Cortex of kidney (tissue), 1 donor: ENCODE data around the gene HYAL1.

ENCODE experiments used
- DNase-seq: peaks from one replicate; lab custom pipeline; 2025; lab: John Stamatoyannopoulos, UW

Gene HYAL1, protein sequence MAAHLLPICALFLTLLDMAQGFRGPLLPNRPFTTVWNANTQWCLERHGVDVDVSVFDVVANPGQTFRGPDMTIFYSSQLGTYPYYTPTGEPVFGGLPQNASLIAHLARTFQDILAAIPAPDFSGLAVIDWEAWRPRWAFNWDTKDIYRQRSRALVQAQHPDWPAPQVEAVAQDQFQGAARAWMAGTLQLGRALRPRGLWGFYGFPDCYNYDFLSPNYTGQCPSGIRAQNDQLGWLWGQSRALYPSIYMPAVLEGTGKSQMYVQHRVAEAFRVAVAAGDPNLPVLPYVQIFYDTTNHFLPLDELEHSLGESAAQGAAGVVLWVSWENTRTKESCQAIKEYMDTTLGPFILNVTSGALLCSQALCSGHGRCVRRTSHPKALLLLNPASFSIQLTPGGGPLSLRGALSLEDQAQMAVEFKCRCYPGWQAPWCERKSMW

DNA sequence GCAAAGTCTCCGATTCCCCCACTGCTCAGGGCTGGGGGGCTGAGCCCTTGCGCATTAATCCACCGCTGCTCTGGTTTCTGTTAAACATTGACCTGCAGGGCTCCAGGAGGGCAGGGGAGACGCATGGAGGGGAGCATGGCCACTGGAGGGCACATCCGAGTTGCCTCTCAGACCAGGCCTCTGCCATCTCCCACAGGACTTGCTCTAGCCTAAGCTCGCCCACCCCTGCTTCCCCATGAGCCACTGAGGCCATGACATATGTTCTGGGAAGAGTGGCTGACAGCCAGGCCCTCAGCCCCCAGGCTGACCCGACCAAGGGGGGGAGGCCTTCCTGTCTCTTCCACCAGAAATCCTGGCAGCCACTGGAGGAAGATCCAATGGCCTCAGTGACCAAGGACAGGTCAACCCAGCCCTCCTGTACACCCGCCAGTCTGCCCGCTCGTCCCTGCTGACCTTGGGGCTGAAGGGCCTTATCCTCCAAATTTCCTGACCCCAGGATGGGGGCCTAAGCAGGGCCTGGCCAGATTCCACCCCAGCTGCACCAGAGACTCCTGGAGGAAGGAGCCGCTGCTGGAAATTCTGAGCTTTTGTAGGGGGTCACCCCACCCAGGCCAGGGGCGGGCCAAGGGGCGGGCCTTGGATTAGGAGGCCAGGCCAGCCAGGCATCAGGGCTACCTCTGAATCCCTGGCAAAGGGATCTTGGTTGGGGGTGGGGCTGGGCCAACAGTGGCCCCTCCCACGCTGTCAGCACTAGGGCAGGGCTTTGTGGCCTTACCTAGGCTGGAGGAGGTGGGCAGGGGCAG is at the start of gene HYAL1:
TSS of gene HYAL1 (minus strand) at position 562 of the 803 bp plus-strand sequence. CDS start 618 bp downstream, outside the sequence.
- no peak for DNase-seq

DNA sequence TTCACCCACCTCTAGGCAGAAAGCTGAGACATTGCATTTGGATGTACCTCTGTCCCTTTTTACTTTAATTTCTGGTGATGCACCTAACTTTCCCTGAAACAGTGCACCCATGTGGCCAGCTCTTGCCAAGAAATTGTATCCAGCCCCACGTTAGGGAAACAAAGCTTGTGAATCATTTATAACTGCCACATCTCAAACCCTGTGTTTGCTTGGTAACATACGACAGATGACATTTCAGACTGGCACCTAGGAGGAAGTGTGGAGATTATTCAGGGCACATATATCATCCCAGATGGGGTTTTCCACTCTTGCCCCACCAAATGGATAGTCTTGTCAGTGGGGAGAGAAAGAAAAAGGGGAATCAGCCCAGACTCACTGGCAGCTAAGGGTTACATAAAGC is 49.4 kb upstream of the HYAL1 start:
- no peak for DNase-seq

DNA sequence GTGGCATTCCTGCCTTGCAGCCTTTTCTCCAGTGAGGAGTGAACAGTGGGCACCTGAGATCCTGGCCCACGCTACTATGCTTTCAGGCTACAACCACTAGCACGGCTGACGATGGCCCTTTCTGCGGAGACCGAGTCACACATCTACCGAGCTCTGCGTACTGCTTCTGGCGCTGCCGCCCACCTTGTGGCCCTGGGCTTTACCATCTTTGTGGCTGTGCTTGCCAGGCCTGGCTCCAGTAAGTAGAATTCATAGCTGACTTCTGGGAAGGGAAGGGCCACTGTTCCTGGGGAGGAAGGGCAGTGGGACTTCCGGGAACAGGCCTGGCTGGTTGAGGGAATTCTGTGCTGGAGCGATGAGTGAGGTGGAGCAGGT is 47.9 kb upstream of the HYAL1 start:
- DNase-seq, result no peak

DNA sequence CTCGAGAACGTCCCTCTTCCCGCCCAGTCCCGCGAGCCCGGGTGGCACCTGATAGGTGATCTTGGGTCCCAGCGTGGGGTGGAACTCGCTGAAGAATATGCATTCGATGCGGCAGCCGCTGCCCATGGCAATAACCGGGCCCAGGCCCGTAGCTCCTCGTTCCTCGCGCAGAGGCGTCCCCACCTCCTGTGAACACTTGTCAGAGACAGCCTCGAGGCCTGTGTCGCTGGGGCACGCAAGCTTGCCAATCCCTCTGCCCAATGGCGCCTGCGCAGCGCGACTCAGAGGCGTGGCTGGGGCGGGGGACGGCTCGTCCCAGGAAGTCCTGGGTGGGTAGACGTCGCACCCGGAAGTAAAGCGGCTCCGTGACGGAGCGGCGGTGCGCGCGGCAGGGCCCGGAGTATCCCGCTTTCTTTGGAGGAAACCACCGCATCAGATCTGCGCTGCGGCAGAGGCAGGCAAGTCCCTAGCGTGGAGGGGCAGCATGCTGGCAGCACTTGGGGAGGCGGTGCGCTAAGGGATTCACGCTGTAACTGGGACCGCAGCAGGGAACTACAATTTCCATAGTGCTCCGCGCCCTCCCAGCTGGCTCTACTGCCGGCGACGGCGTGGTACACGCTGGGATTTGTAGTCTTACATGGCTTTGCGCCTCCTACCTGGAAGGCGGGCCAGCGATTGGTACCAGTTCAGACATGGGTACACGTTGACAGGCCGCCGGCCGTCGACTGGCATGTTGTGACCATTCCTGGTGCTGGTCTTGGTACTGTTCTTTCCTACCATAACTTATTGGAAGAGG is 47.4 kb upstream of the HYAL1 start, which contains the start of the genes CYB561D2 and NPRL2:
TSS of gene CYB561D2 (plus strand) at position 336 of the 796 bp plus-strand sequence. CDS start 572 bp downstream, outside the sequence.
TSS of gene NPRL2 (minus strand) at position 249 of the 796 bp plus-strand sequence. CDS start at position 126, 123 bp downstream.
- DNase-seq, result peak; percentile 65

DNA sequence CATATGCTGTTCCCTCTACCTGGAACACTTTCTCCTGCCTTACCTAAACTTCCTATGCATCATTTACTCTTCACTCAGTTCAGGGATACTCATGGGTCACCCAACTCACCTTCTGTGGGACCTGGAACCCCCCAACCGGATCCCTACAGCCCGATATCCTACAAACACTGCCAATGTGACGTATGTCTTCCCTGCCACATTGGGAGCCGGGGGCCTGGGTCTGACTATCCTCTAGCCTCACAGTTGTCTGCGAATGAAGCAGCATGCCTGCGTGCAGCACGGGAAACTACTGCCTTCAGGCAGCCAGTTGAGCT is 46.8 kb upstream of the HYAL1 start:
- no peak for DNase-seq

DNA sequence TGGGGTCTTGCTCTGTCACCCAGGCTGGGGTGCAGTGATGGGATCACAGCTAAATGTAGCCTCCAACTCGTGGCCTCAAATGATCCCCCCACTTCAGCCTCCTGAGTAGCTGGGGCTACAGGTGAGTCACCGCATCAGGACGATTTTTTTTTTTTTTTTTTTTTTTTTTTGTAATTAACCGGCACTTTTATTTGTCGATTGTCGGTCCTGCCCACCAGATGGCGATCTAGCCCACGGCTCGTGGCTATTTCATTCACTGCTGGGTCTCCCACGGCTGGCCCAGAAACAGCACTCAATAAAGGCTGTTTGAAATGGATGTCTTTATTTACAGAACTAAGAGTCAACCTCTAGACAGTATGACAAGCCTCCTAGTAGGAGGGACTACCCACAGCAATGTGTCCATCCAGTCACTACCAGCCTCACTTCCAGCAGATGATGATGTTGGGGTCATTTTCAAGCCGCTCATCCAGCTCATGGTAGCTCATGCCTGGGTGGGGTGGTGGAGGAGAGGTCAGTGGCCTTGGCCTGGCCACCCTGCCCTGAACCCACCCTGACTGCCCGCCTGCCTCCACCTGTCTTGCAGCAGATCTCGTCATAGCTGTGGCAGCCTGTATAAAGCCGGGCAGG is 43.9 kb upstream of the HYAL1 start:
- DNase-seq, result no peak

DNA sequence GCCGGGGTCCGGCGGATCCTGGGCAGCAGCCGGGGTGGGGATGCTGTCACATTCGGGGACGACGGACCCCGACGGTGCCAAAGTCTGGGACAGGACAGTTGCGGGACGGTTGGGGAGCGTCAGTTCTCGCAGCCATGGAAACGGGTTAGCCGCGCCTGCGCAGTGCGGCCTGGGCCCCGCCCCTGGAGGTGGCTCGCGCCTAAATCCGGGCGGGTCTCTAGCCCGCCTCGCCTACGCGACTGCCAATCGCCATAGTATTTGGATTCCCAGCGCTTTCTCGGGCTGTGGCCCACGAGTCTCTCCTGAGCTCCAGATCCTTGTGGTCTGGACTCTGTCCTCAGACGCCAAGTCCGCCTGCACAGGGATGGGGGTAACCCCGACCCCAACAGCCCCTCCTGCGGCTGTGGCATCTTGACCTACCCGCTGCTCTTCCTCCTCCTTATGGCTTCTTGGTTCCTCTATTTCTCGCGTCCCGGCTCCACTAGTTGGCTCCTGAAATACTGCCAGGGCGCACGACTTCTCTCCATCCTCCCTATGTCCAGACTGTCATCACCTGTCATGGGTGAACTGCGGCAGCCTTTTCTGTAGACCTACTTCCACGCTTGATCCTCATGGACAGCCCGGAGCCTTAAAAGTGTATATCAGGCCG is 42.3 kb upstream of the HYAL1 start, which contains the start of gene ZMYND10:
TSS of gene ZMYND10 (minus strand) at position 147 of the 649 bp plus-strand sequence. CDS start 153 bp downstream, outside the sequence.
- no peak for DNase-seq

DNA sequence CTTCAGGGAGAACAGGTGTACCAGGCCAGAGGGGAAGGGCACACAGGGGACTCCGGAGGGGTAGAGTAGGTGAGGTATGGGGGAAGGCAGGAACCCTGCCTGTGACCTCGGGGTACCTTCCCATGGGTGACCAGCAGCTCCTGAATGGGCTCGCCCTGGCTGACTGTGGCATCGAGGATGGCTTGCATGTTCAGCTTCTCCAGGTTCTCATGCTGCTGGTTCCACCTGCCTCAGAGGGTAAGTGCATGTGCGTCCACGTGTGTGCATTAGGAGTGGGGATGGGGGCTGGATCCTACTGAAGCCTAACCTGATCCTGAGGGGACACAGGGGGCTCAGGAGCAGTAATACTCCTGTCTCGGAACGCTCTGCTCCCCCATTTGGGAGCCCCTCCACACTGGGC is 41.6 kb upstream of the HYAL1 start:
- no peak for DNase-seq

DNA sequence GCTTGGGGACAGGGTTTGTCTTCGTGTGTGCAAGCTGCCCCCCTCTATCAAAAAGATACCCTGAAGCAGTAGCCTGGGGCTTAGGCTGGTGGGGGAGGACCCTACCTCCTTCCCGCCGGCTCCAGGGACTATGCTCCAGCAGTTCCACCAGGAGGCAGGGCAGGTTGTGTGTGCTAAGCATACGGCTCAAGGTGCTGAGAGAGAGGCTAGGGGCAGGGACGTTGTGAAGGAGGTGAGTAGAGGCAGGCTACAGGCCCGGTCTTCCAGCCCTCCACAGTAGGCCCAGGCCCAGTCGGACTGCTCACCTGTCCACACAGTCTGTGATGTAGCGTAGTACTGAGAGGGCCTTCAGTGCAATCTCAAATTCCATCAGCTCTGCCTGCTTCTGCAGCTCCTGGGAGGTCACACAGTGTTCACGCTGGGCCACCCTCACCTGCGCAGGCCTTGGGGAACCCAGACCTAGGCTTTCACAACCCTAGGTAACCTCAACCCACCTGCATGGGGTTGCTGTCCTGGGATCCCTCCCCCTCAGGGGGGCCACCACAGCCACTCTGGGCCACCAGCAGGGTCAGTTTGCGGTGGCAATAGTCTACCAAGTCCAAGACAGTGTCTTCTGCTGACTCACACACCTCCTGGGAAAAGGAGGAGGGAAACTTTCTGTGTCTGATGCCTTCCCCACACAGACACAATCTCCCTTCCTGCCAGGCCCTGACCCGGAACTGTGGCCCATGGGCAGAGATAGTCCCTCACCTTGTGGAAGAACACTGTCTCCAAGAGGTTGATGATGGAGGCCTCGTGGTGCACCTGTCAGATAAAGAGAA is 39.6 kb upstream of the HYAL1 start:
- no peak for DNase-seq

DNA sequence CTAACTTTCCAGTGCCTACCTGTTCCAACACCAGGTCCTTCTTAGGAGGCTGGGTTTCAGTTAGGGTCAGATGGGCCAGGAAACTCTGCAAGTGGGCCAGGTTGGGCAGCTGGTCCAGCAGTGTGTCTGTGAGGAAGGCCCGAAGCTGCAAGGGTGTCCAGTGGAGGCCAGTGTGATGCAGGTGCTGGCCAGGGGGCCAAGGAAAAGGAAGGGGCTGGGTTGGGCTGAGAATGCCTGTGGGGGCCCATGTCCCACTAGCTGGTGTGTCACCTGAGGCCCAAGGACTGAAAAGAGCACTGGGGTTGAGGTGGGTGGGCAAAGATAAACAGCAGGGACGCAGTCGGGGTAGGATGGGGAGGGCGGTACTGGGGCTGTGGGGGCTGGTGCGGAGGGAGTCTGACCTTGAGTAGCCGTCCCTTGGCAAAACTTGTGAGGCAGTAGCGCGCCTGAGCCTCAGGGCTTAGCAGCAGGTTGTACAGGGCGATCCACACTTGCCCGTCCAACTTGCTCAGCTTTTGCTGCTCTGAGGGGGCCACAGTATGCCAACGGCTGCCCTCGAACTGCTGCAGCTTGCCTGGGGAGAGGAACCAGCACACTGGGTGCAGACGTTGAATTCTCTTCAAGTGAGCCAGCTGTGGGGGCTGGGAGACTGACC is 38.7 kb upstream of the HYAL1 start:
- no peak for DNase-seq

DNA sequence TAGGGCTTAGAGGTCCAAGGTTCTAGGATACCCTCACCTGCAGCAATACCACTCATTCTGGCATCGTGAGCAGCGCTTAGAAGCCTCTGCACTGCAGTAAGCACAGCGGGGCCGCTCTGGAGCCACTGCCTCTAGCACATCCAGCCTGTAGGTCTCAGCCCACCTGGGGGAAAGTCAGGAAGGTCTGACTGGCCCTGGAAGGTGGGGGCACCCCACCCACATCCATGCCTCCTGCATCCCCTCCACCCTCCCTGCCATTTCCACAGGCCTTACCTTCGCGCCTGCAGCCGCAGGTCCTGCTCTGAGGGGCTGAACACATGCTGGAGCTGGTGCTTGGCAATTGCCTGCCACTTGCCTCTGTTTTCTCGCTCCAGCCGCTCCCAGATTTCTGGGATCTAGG is 38.2 kb upstream of the HYAL1 start:
- DNase-seq, result no peak

DNA sequence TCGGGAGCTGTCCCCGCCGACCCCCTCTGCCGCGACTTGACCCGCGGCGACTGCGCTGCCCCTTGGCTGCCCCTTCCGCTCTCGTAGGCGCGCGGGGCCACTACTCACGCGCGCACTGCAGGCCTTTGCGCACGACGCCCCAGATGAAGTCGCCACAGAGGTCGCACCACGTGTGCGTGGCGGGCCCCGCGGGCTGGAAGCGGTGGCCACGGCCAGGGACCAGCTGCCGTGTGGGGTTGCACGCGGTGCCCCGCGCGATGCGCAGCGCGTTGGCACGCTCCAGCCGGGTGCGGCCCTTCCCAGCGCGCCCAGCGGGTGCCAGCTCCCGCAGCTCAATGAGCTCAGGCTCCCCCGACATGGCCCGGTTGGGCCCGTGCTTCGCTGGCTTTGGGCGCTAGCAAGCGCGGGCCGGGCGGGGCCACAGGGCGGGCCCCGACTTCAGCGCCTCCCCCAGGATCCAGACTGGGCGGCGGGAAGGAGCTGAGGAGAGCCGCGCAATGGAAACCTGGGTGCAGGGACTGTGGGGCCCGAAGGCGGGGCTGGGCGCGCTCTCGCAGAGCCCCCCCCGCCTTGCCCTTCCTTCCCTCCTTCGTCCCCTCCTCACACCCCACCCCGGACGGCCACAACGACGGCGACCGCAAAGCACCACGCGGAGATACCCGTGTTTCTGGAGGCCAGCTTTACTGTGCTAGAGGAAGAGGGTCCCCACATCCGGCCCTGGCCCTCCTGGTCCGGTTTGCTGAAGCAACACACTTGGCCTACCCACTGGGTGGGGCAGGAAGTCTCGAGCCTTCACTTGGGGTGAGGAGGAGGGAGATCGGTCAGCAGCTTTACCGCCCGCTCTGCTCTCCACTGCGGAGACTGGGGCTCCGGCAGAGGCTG is 37.3 kb upstream of the HYAL1 start, which contains the start of gene RASSF1:
TSS of gene RASSF1 (minus strand) at position 389 of the 882 bp plus-strand sequence. CDS start at position 358, 31 bp downstream.
- no peak for DNase-seq

DNA sequence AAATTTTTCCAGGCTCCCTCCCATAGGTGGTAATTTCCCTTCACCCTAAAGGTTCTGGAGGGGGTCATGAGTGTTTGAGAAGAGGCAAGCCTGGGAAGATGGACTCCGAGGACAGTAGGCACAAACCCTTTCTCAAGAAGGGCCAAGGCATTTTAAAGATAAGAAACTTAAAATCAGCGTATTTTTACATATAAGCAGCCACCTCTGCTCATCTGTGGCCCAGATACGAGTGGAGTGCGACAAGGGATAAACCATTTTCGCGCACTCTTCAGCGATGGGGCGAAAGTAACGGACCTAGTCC is 36.7 kb upstream of the HYAL1 start:
- DNase-seq, result no peak

DNA sequence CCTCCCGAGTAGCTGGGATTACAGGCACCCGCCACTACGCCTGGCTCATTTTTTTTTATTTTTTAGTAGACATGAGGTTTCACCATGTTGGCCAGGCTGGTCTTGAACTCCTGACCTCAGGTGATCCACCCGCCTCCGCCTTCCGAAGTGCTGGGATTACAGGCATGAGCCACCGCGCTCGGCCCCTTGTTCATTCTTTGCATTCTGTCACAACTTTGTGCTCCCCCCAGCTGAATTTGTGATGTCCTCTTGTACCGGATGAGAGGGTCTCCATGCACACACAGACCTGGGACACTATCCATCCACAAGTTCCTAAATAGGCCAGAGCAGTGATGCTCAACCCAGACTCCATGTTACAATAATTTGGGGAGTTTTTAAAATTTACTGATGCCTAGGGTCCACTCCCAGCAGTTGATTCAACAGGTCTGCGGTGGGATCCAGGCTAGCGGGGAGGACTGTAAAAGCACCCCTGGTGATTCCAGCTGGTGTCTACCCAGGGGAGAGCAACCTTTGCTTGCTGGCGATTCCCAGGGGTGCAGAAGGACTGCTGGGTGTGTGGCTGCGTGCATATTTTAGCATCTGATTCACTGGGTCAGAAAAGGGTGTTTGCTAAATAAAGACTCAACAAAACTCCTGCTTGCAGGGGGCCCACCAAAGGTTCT is 36.2 kb upstream of the HYAL1 start:
- DNase-seq, result no peak

DNA sequence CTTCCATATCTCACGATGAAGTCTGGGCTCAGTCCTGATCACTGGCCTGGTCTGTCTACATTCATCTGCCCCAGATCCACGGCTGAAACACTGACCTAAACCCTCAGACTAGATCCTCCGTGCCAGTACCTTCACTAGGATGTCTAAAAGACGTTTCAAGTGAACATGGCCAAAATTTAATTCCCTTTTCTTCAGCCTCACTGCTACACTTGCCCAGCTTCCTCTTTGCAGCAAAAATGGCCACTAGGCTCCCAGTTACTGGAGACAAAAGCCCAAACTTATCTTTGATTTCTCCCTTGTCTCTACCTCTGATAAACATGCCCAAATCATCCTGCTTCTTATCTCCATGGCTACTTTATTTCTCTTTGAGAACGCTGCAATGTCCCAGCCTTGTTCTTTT is 35.6 kb upstream of the HYAL1 start:
- no peak for DNase-seq

DNA sequence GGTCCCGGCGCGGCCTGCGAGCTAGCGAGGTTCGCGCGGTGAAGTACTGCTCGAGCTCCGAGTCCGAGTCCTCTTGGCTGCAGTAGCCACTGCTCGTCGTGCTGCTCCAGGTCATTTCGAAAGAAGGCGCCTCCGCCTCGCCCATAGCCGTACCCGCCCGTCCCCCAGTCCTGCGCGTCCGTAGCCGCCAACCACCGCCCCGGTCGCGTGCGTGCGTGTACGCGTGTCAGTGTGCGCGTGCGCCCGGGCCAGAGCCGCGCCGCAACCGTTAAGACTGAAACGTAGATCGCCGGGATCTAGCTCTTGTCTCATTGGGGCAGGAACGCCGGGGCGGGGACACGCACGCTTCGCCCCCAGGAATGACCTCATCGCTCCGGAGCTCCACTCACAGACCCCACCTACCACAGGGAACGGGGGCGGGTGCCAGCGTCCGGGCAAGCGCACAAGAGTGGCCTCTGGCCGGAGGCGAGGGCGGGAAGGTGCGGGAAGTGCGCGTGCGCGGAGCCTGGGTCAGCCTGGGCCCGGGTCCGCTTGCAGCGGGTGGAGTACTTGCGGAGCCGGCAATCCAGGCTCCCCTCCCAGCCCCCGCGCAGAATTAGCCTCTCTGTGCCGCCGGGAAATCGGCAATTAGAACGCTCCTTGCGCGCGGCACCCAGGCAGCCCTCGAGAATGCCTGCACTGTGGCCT is 33.9 kb upstream of the HYAL1 start:
- DNase-seq, result peak; percentile 91

DNA sequence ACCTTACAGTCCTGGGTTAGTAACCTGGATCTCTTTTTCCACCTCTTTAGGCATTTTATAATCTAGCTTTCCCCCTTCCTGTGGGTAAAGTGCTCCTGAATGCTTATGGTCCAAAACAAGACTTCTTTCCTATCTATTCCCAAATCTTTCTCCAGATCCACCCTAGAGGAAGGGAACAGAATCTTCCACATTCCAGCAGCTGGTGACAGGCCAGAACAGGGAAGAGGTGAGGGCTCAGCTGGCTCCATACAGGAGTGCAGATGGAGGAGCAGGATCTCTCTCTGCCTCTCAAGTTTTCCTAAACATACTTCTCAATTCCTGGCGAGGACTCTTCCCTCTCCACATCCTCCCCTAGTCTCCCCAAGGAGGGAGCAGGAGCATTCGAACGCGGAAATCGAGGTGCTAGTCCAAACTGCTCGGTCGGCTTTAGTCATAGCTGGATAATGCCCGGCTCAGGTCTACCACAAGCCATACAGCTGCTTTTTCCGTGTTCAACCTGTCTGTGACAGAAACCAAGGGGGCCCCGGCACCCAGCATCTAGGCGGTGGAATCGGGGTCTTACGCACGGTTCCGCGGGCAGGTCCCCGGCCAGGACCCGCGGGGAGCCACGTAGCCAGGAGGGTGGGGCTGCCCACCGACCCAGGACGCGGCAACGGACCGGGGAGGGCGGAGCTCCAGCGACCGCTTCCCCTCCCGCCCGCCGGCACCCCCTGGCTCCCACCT is 33.2 kb upstream of the HYAL1 start:
- no peak for DNase-seq
